Left colon (tissue), 2 donors: ENCODE measurements around the gene UQCRQ. TPM values are rescaled to one million over a fixed set of nuclear protein-coding genes. Genes with fewer than 3 reads are reported as not detected.

Experiments
- ATAC-seq: fragments of 200-7000 bp; cut with Tn5 transposase; one replicate; pipeline ENCODE4 v1.9.1; 2020; ENCODE audit warnings: mild to moderate bottlenecking, moderate library complexity
- DNase-seq, 2 donors: peaks; one replicate each; pipeline ENCODE4 v3.0.0-alpha.2; 2020
- intact Hi-C, 2 donors: fragments of 100-400 bp; cut with DNase I in 1 of 2; cut with micrococcal nuclease in 1 of 2; formaldehyde crosslinking; loops; one replicate each; pipeline versions ENCODE4 v1.11.2 to v1.14.0; 2022; cut with DNase I, micrococcal nuclease
- total RNA-seq, 2 donors: library from RNA; stranded (reverse); fragmentation: NEBNext Ultra II Directional; extraction: Animal tissue kit (Norgen Biotek cat#: 25700); gene quantifications; one replicate each; pipeline ENCODE4 v1.2.1, GENCODE V29; 2021
- donor health status: DM: no; HTN: no; CAD: no.
- donor health status: DM: yes; HTN: yes; CAD: no.

The UQCRQ gene
- total RNA-seq, 2 donors from 2014 or later = 769 to 906 TPM

DNA sequence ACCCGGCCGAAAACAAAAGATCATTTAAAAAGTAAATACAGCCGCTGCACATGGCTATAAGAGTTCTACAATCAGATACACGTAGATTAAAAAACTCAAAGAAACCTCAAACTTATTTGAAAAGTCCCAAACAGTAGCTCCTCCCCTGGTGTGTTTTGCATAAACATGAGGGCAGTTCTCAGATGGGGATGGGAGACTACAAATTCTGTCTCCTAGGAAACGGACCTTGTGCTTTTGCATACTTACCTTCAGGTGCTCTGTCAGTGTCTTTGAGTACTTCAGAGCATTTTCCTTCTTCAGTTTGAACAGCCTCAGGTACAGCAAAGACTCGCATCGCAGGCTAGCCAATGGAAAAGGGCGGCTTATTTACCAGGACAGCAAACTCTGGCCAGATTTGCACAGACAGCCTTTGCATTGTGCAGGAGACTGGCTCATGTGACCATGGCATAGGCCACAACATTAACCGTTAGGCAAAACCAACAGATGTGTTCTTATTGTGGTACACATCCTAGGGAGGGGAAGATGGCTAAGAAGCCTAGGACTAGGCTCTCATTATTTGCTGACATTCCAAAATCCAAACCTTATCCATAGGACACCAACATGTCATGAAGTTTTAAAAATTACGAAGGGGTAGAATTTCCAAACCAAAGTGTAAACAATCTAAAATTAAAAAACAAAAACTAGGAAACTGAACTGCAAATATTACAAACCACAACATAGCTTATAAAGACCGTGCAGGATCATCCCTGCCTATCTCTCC is 19.8 kb downstream of the UQCRQ start:
- DNase-seq (no peak), ATAC-seq (peak; percentile 26)
- intact Hi-C loops = loop anchor here in 1 of 2 donors (10.0 kb wide), 1 partner anchor 61 kb away; no protein-coding TSS in a partner anchor

DNA sequence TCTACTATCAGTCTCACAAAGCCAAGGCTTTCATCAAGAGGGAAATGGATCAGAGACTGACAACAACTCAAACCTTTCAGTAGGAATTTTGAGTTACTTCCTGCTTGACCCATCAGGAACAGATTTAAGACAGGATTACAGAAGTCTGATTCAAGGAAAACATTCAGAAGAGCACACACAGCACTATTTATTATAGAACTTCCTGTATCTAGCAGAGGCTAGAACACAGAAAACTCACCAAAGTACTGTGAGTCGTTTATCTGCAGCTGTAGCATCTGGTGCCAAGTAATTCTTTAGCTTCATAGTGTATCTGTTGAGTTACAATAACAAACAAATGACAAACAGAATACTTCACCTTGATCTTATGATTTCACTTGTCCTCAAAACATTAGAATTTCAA is 20.8 kb downstream of the UQCRQ start:
- no peak for ATAC-seq
- intact Hi-C loops = loop anchor here in 1 of 2 donors (10.0 kb wide), 1 partner anchor 62 kb away; no protein-coding TSS in a partner anchor
- DNase-seq = no peak

- DNase-seq (no peak), ATAC-seq (no peak)
- intact Hi-C loops = loop anchor here in 1 of 2 donors (10.0 kb wide), 1 partner anchor 65 kb away; no protein-coding TSS in a partner anchor
Observed at GRCh38 chr5:132889501-132889900, 23.1 kb downstream of the UQCRQ start.

GRCh38 chr5:132890817-132891216 is 24.4 kb downstream of the UQCRQ start:
- DNase-seq (no peak), ATAC-seq (no peak)
- intact Hi-C loops = no loop called here

DNA sequence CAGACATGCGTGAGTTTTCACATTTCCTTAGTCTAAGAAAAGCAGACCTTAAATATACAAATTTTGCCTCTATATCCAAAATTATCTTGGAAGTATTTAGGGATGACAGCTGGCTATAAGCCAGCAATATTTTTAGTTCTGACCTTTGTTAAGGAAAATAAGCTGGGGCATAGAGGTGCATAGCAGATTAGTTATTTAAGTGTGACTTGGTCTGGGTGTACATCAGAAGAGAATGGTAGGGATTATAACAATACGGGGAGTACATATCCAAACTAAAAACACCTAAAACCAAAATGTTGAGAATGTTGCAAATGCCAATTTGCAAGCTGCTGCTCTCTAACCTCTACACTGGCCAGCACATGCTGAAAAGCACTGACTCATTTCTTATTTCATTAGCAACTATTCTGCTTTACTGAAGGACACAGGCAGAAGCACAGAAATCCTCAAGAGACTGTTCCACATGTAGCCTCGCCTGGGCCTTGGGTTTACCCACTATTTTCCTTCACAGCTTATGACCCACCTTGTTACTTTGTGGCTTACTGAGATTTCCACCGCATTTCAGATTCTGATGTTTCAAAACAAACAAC is 29.4 kb downstream of the UQCRQ start:
- intact Hi-C loops = no loop called here
- ATAC-seq (no peak), DNase-seq (no peak)

DNA sequence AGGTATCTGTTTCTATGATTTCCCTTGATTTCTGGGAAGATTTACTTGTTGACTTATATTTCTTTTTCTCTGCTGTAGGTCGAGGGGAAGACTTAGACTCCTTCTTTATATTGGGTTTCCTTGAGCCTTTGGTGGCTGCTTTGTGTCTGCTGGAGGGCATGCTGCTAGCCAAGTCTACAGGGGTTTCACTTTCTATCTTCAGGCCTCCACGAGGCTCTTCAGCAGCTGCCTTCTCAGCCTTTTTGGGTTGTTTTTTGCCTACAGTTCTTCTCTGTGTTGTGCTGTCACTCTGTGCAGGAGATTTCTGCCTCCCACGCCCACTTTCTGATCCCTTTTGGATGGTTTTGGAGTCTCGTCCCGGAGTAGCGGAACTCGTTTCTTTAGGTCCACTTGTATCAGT is 30.2 kb downstream of the UQCRQ start:
- intact Hi-C loops = no loop called here
- peak; percentile 5 for ATAC-seq
- no peak for DNase-seq

DNA sequence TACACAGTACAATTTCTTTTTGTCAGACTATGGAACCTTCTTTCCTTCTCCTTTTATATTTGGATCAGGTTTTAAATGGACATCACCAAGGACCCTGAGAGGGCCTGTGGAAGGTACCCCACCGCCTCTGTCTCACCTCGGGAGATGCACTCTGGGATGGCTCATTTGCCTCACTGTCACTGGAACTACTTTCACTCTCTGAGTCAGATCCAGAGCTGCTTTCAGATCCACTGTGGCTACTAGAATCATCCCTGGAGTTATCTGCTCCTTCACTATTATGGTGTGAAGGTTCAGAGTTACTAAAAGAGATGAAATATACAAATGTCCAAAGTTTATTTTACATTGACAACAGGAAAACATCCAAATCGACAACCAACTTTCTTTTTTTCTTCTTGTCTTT is 31.7 kb downstream of the UQCRQ start:
- no peak for ATAC-seq
- intact Hi-C loops = no loop called here
- DNase-seq = no peak

DNA sequence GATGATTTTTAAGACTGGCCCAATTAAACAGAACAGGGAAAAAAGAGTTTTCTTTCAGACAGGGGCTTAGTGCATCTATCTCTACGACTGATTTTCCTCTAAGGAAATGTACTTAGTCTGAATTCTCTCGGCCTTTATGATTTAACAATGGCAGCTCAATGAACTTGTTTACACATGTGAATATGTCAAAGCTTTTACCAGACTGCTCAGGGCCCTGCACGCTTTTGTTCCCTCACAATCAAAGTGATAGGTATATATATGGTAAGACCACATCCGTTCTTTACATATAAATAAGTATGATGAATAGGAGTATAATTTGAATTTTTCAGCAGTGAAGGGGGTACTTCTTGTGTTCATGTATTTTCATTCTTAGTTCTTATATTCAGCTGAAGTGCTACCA is 34.6 kb downstream of the UQCRQ start:
- intact Hi-C loops = no loop called here
- ATAC-seq (no peak), DNase-seq (no peak)

GRCh38 chr5:132901730-132902129 is 35.3 kb downstream of the UQCRQ start:
- no peak for DNase-seq
- ATAC-seq = no peak
- intact Hi-C loops = no loop called here

DNA sequence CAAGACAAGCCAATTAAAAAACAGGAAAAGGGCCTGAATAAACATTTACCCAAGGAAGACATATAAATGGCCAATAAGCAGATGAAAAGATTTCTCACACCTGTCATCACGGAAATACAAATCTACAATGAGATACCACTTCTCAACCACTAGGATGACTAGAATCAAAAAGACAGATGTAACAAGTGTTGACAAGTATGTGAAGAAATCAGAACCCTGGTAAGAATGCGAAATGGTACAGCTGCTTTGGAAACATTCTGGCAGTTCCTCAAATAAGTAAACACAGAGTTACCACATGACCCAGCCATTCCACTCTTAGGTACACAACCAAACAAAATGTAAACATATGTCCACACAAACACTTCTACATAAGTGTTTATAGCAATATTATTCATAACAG is 39.5 kb downstream of the UQCRQ start:
- intact Hi-C loops = no loop called here
- DNase-seq (no peak), ATAC-seq (peak; percentile 52)

DNA sequence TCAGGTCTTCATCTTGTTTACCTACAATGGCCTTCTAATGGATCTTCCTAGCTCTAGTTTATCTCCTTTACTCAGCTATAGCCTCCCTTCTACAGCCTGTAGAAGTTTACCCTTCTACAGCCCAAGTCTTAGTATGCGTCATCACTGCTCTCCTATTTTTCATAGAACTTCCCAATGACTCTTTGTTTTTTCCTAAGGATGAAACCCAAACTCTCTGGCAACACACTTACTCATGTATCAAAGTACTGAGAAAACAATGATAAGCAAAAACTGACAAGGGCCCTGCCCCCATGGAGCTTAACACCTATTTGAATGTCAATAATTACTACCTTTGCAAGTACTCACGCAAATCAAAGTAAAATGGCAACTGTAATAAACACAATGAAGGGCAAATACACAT is 40.7 kb downstream of the UQCRQ start:
- intact Hi-C loops = no loop called here
- ATAC-seq = no peak
- DNase-seq = no peak

GRCh38 chr5:132909702-132910101 is 43.3 kb downstream of the UQCRQ start:
- no peak for DNase-seq
- intact Hi-C loops = no loop called here

DNA sequence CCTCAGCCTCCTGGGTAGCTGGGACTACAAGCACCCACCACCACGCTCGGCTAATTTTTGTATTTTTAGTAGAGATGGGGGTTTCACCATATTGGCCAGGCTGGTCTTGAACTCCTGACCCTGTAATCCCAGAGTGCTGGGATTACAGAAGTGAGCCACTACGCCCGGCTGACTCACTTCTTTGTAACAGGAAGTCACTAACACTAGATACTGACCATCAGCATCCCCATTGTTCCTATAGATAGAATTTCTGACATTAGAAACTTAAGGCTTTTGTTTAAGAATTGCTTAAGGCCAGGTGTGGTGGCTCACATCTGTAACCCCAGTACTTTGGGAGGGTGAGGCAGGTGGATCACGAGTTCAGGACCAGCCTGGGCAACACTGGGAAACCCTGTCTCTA is 49.2 kb downstream of the UQCRQ start:
- ATAC-seq (peak; percentile 38), DNase-seq (no peak)
- intact Hi-C loops = no loop called here

More at GRCh38 chr5:132909702-132910101, 43.3 kb downstream of the UQCRQ start:
- ATAC-seq = no peak

- intact Hi-C loops = no loop called here
- DNase-seq (no peak), ATAC-seq (no peak)
Observed at GRCh38 chr5:132916086-132916485, 49.6 kb downstream of the UQCRQ start.

Other genes with a start within 250 kb of the UQCRQ start
- gene IL13, start 208.5 kb upstream of the UQCRQ start, total RNA-seq = not detected
- gene IL4, start 192.7 kb upstream of the UQCRQ start, total RNA-seq = not detected
- 1 to 10 TPM; 3.9 to 6.1 TPM for gene KIF3A, start 129.1 kb upstream of the UQCRQ start, total RNA-seq
- gene CCNI2, start 119.2 kb upstream of the UQCRQ start, total RNA-seq = 10 to 100 TPM; 11.4 to 13.4 TPM
- 10 to 100 TPM; 58.7 to 59.6 TPM for gene SEPTIN8, start 89.4 kb upstream of the UQCRQ start, total RNA-seq
- 10 to 100 TPM; 36.0 to 38.8 TPM for gene SOWAHA, start 53.3 kb upstream of the UQCRQ start, total RNA-seq
- gene SHROOM1, start 36.0 kb upstream of the UQCRQ start, total RNA-seq = 10 to 100 TPM; 49.4 to 53.4 TPM
- gene GDF9, start 173 bp upstream of the UQCRQ start, total RNA-seq = under 1 TPM; 0.09 to 0.50 TPM
- 10 to 100 TPM in 1 of 2 donors, 1 to 10 TPM in 1; 2.9 to 10.7 TPM for gene LEAP2, start 7.0 kb downstream of the UQCRQ start, total RNA-seq
- 10 to 100 TPM; 65.2 to 74.7 TPM for gene AFF4, start 97.0 kb downstream of the UQCRQ start, total RNA-seq
- 10 to 100 TPM; 31.1 to 36.6 TPM for gene ZCCHC10, start 159.9 kb downstream of the UQCRQ start, total RNA-seq
- 10 to 100 TPM; 71.6 to 80.1 TPM for gene HSPA4, start 185.4 kb downstream of the UQCRQ start, total RNA-seq